IPS DF 4.7 (cell line): ENCODE results near the gene DSCAM.

Experiments
- DNase-seq: peaks from one replicate; pipeline ENCODE4 v3.0.0-alpha.2; 2013; ENCODE audit warnings: low spot score; ENCODE audit errors: extremely low read depth

Gene DSCAM

GRCh38 chr21:40014394-40014793, 832.6 kb downstream of the DSCAM start:
- DNase-seq = no peak

GRCh38 chr21:40013001-40013735, 833.8 kb downstream of the DSCAM start:
- no peak for DNase-seq

- DNase-seq = no peak
Observed at GRCh38 chr21:40011371-40011770, 835.6 kb downstream of the DSCAM start.

GRCh38 chr21:40002978-40003377, 844.0 kb downstream of the DSCAM start:
- no peak for DNase-seq

GRCh38 chr21:39984286-39984991, 862.5 kb downstream of the DSCAM start:
- DNase-seq = no peak

- no peak for DNase-seq
Observed at GRCh38 chr21:39980241-39980820, 866.6 kb downstream of the DSCAM start.

GRCh38 chr21:39979321-39979720, 867.6 kb downstream of the DSCAM start:
- DNase-seq = no peak

- no peak for DNase-seq
Observed at GRCh38 chr21:39976800-39977199, 870.2 kb downstream of the DSCAM start.

GRCh38 chr21:39972976-39973770, 873.8 kb downstream of the DSCAM start:
- no peak for DNase-seq

GRCh38 chr21:39972471-39972870, 874.5 kb downstream of the DSCAM start:
- DNase-seq = no peak

- no peak for DNase-seq
Observed at GRCh38 chr21:39971956-39972355, 875.0 kb downstream of the DSCAM start.

GRCh38 chr21:39969691-39970364, 877.1 kb downstream of the DSCAM start:
- no peak for DNase-seq

- no peak for DNase-seq
Observed at GRCh38 chr21:39968010-39968409, 878.9 kb downstream of the DSCAM start.

GRCh38 chr21:39966786-39967185, 880.2 kb downstream of the DSCAM start:
- DNase-seq = no peak

GRCh38 chr21:39965026-39965425, 881.9 kb downstream of the DSCAM start:
- DNase-seq = no peak

- no peak for DNase-seq
Observed at GRCh38 chr21:39961251-39961650, 885.7 kb downstream of the DSCAM start.
